HG03558 (cell line): ENCODE results near the gene KCTD3.

Source experiments
- ATAC-seq: cut with Tn5 transposase; IDR thresholded peaks from one replicate; pipeline ENCODE4 v1.9.1; 2021; ENCODE audit warnings: moderate number of reproducible peaks; ENCODE audit not compliant: unreplicated experiment; ENCODE audit errors: extremely low read depth

KCTD3 gene

GRCh38 chr1:215555531-215555930 is 11.6 kb upstream of the KCTD3 start:
- no peak for ATAC-seq

- ATAC-seq, result no peak
Measured at GRCh38 chr1:215556996-215557395, 10.1 kb upstream of the KCTD3 start.

- ATAC-seq, result no peak
Measured at GRCh38 chr1:215557504-215557903, 9.6 kb upstream of the KCTD3 start.

GRCh38 chr1:215557992-215558626 is 9.0 kb upstream of the KCTD3 start:
- no peak for ATAC-seq

- peak; percentile 35 for ATAC-seq
Measured at GRCh38 chr1:215567491-215568298, 591 bp downstream of the KCTD3 start.

GRCh38 chr1:215568299-215568692 is 1.2 kb downstream of the KCTD3 start:
- no peak for ATAC-seq

- ATAC-seq, result no peak
Measured at GRCh38 chr1:215569986-215570824, 3.1 kb downstream of the KCTD3 start.

GRCh38 chr1:215581896-215582295 is 14.8 kb downstream of the KCTD3 start:
- no peak for ATAC-seq

GRCh38 chr1:215583185-215583749 is 16.2 kb downstream of the KCTD3 start:
- ATAC-seq, result no peak

- peak; percentile 35 for ATAC-seq
Measured at GRCh38 chr1:215584389-215584788, 17.3 kb downstream of the KCTD3 start.

- no peak for ATAC-seq
Measured at GRCh38 chr1:215589650-215590435, 22.7 kb downstream of the KCTD3 start.

- no peak for ATAC-seq
Measured at GRCh38 chr1:215590779-215591491, 23.8 kb downstream of the KCTD3 start.

- ATAC-seq, result no peak
Measured at GRCh38 chr1:215594640-215595039, 27.5 kb downstream of the KCTD3 start.

- ATAC-seq, result no peak
Measured at GRCh38 chr1:215595231-215595630, 28.1 kb downstream of the KCTD3 start.

GRCh38 chr1:215597961-215598360 is 30.9 kb downstream of the KCTD3 start:
- no peak for ATAC-seq

- ATAC-seq, result no peak
Measured at GRCh38 chr1:215599418-215600074, 32.4 kb downstream of the KCTD3 start.

- ATAC-seq, result no peak
Measured at GRCh38 chr1:215600258-215600792, 33.2 kb downstream of the KCTD3 start.

GRCh38 chr1:215600867-215601266 is 33.8 kb downstream of the KCTD3 start:
- ATAC-seq, result no peak
